IMR-90 (cell line): ENCODE results near the gene GALNT12.

Source experiments
- BHLHE40 ChIP-seq: fragments of 150-350 bp; IDR thresholded peaks from 2 replicates; pipeline ENCODE4 v1.6.1; 2016; ENCODE audit warnings: mild to moderate bottlenecking, low read depth, low read length
- CEBPB ChIP-seq: IDR thresholded peaks from 2 replicates; pipeline ENCODE4 v1.6.1; 2012; ENCODE audit warnings: low read depth, low read length, improper control_type of control experiment
- CTCF ChIP-seq: conservative IDR thresholded peaks from 2 replicates; pipeline ENCODE4 v1.5.1; 2012; ENCODE audit warnings: mild to moderate bottlenecking, low read depth, low read length, improper control_type of control experiment
- FOS ChIP-seq: fragments of 150-350 bp; IDR thresholded peaks from 2 replicates; pipeline ENCODE4 v1.6.1; 2016; ENCODE audit warnings: low read depth, low read length
- MAFK ChIP-seq: IDR thresholded peaks from 2 replicates; pipeline ENCODE4 v1.6.1; 2012; ENCODE audit warnings: low read depth, low read length, improper control_type of control experiment
- NFE2L2 ChIP-seq: fragments of 150-350 bp; IDR thresholded peaks from 2 replicates; pipeline ENCODE4 v1.6.1; 2016; ENCODE audit warnings: low read depth, mild to moderate bottlenecking, low read length
- POLR2A ChIP-seq: IDR thresholded peaks from 2 replicates; pipeline ENCODE4 v1.6.1; 2012; ENCODE audit warnings: mild to moderate bottlenecking, low read depth, low read length
- RCOR1 ChIP-seq: IDR thresholded peaks from 2 replicates; pipeline ENCODE4 v1.6.1; 2012; ENCODE audit warnings: mild to moderate bottlenecking, low read length, improper control_type of control experiment; ENCODE audit not compliant: insufficient replicate concordance
- RFX5 ChIP-seq: IDR thresholded peaks from 2 replicates; pipeline ENCODE4 v1.8.0; 2012; ENCODE audit warnings: low read depth, mild to moderate bottlenecking, low read length, moderate library complexity
- SMC3 ChIP-seq: fragments of 150-350 bp; IDR thresholded peaks from 2 replicates; pipeline ENCODE4 v1.6.1; 2016; ENCODE audit warnings: low read depth, mild to moderate bottlenecking, antibody characterized with exemption, low read length, moderate library complexity
- TF ChIP-seq, protein P1 (sequence below): fragments of 150-350 bp; IDR thresholded peaks from 2 replicates; pipeline ENCODE4 v1.6.1; 2017; ENCODE audit warnings: mild to moderate bottlenecking, antibody characterized with exemption, low read length, low read depth
- TF ChIP-seq, protein P2 (sequence below): fragments of 150-350 bp; IDR thresholded peaks from 2 replicates; pipeline ENCODE4 v1.6.1; 2016; ENCODE audit warnings: low read depth, mild to moderate bottlenecking, low read length, moderate library complexity, borderline replicate concordance

GRCh38 chr9:98811051-98811650 lies 3.7 kb downstream of the GALNT12 start:
- TF ChIP-seq BHLHE40 (no peak), POLR2A (no peak), CTCF (no peak), FOS (0 out of 2 replicates have a peak, but pooled peaks have one; percentile 44), SMC3 (no peak), RFX5 (no peak), RCOR1 (no peak), CEBPB (peak; percentile 56), NFE2L2 (no peak), MAFK (no peak)
- TF ChIP-seq, protein P1, sequence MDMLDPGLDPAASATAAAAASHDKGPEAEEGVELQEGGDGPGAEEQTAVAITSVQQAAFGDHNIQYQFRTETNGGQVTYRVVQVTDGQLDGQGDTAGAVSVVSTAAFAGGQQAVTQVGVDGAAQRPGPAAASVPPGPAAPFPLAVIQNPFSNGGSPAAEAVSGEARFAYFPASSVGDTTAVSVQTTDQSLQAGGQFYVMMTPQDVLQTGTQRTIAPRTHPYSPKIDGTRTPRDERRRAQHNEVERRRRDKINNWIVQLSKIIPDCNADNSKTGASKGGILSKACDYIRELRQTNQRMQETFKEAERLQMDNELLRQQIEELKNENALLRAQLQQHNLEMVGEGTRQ, result no peak
- TF ChIP-seq, protein P2, sequence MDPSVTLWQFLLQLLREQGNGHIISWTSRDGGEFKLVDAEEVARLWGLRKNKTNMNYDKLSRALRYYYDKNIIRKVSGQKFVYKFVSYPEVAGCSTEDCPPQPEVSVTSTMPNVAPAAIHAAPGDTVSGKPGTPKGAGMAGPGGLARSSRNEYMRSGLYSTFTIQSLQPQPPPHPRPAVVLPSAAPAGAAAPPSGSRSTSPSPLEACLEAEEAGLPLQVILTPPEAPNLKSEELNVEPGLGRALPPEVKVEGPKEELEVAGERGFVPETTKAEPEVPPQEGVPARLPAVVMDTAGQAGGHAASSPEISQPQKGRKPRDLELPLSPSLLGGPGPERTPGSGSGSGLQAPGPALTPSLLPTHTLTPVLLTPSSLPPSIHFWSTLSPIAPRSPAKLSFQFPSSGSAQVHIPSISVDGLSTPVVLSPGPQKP, result no peak
